Measurements from ENCODE around the gene TDRD5.
A peak's percentile ranks its signal among the peaks of the same experiment; 100 is the strongest.
"Not testable (repeated sequence)": the region's sequence is repeated elsewhere in the genome, so short reads cannot be mapped to it uniquely, and the experiment has no call there.

TDRD5 gene

DNA sequence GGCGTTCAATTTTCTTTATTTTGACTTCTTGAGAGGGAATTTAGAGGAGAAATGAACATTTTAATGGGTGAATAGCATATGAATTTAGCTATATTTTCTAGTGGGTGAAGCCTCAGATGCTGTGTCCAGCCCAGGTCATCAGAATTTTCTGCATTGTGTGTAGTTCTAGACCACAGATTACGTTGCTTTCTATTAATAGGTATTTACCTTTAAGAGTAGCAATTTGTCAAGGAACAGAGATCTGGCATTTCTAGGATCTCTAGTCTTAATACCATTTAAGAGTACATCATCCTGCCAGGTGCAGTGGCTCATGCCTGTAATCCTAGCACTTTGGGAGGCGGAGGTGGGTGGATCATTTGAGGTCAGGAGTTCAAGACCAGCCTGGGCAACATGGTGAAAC is 20.7 kb downstream of the TDRD5 start:
- no peak for FAIRE-seq

DNA sequence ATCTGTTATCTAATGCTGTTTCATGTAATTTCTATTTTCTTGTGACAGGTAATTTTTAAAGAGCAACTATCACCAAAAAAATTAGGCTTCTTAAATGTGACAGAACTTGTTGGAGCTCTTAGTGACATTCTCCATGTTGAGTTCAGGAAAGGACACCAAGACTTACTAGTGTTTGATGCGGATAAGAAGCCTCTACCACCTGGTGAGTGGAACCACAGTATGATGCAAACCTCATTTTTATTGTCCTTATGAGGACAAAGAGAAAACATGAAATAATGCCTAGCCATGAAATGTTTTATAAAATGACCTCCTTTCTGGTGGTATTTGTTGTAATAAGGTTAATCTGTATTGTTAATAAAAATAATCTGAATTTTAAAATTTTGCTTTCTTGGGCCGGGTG is 39.1 kb downstream of the TDRD5 start:
- FAIRE-seq: no peak

DNA sequence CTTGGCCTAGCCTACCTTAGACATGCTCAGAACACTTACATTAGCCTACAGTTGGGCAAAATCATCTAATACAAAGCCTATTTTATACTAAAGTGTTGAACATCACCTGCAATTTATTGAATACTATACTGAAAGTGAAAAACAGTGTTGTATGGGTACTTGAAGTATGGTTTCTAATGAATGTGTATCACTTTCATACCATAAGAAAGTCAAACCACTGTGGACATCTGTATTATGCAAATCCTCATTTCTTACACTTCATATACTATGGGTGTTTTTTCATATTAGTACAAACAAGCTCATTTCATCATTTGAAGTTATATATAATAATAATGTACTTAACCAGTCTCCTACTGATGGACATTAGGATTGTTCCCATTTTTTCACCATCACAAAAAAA is 41.2 kb downstream of the TDRD5 start:
- no peak for FAIRE-seq

DNA sequence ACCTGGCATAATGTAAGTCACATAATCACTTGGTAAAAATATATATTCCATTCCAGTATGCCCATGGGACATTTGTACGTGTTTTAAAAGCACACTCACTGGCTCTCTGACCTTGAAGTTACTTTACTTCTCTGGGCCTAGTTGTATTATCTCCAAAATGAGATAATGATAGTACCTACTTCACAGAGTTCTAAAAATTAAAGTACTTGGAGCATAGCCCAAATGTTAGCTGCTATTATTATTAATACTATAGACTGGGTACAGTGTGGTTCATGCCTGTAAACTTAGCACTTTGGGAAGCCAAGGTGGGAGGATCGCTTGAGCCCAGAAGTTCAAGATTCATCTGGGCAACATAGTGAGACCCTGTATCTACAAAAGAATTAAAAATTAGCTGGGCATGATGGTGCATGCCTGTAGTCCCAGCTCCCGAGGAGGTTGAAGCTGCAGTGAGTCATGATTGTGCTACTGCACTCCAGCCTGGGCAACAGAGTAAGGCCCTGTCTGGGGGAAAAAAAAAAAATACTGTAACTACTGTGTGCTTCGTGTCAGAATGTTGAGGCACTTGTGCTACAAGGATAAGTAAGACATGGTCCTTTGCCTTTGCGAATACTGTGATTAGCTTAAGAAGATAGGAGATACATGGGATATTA is 45.7 kb downstream of the TDRD5 start:
- no peak for FAIRE-seq

DNA sequence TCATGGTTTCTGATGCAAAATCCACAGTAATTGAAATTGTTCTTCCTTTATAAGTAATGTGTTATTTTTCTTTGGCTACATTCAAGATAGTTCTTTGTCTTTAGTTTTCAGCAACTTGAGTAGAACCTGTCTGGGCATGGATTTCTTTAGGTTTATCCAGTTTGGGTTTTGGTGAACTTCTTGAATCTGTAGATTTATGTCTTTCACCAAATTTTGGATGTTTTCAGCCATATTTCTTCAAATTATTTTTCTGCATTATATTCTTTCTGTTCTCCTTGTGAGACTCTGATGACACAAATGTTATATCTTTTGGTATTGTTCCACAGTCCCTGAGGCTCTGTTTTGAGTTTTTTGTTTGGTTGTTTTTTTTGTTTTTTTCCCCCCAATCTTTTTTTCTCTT is 69.4 kb downstream of the TDRD5 start:
- FAIRE-seq: no peak

DNA sequence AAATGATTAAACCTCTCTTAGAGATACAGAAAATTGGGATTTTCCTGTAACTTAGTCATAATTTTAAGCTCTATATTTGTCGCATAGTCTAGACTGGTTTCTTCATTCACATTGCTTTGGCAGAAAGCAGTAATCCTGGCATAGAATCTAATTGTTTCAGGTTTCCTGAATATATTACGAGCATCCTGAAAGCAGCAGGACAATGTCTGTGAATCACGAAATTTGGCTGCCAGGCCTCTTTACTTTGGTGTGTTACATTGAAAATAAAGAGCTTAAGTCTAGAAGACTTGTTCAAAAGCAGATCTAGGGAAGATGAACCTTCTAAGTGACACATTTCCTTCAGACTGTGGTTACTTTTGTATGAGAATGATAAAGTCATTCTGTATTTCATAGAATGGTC is 72.2 kb downstream of the TDRD5 start:
- FAIRE-seq: no peak

DNA sequence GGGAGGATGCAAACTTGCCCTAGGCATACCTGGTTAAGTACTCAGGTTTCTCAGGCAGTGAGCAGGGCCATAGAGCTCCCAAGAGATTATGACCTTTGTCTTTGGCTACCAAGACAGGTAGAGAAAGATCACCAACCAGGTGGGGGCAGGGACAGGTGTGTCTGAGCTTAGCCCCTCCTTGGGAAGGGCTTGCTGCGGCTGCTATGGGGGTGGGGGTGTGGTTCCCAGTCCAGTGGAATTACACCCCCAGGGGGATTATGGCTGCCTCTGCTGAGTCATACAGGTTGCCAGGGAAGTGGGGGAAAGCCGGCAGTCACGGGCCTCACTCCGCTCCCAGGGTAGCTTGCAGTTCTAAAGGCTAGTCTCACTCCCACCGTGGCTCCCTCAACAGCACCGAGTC is 86.2 kb downstream of the TDRD5 start:
- FAIRE-seq: no peak

DNA sequence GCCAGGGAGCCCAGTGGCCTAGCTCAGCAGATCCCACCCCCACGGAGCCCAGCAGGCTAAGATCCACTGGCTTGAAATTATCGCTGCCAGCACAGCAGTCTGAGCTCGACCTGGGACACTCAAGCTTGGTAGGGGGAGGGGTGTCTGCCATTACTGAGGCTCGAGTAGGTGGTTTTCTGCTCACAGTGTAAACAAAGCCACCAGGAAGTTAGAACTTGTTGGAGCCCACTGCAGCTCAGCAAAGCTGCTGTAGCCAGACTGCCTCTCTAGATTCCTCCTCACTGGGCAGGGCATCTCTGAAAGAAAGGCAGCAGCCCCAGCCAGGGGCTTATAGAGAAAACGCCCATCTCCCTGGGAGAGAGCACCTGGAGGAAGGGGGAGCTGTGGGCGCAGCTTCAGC is 102.9 kb downstream of the TDRD5 start:
- not testable (repeated sequence) for FAIRE-seq

DNA sequence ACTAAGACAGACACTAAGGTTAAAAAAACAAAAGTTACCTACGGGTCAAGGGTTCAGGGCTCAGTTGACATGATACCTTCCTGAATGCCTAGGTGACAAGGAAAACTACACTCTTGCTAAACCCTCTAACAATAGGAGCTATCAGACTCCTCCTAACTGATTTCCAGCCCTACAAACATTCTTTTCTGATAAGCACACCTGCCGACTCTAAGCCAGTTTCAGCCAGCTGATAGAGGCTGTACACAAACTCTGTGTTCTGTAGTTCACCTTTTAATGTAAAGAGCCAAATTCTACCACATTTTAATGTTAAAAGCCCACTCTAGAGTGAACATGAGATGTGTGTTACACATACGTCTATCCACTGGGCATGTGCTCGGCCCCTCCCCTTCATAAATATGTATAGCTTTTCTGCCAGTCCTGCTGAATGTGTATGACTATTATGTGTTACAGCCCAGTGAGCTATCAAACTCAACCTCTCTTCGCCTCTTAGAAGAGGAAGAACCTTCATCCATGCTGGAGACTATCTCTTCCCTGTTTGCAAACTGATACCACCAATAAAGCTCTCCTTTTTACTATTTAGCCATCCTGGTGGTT is 111.4 kb downstream of the TDRD5 start:
- FAIRE-seq: no peak

DNA sequence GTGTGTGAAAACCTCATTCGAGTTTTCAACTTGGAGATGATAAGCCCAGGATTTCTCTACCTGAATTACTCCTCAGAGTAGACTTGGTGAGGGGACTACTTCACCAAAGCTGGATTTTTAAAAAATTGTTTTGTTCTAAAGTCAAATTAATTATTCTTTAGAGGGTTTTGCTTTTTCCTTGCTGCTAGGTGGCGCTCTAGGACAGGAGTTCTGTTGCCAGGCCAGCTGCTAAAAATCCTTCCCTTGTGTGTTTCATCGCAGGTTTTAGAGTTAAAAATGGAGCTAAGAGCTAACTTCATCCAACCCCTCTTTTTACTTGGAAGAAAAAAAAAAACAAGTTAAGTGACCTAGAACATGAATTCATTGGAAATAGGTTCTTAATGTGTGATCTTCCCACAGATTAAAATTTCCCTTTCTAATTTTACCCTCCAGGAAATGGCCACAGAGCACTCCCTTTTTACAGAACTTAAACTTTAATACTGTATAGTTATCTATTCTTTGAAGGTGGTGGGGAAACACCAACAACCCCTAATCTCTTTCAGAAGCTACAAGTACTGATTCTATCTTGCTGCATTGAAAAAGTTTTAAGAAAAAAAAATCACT is 114.8 kb downstream of the TDRD5 start:
- peak; percentile 97 for FAIRE-seq

DNA sequence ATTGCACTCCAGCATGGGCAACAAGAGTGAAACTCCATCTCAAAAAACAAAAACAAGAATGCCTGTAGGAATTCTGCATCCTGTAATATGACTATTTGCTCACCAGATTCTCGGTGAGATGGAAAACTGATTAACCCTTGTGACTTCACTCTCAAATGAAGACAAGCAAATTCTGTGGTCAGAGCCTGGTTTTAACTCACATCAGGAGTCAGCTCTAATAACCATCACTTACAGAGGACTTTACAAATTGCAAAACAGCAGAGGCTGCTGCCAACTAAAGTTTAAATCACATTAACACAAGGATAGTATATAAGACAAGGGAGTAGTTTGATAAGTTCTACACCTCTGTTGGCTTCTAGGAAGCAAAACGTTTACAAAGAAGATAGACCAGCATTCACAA is 115.8 kb downstream of the TDRD5 start:
- FAIRE-seq: peak; percentile 19

DNA sequence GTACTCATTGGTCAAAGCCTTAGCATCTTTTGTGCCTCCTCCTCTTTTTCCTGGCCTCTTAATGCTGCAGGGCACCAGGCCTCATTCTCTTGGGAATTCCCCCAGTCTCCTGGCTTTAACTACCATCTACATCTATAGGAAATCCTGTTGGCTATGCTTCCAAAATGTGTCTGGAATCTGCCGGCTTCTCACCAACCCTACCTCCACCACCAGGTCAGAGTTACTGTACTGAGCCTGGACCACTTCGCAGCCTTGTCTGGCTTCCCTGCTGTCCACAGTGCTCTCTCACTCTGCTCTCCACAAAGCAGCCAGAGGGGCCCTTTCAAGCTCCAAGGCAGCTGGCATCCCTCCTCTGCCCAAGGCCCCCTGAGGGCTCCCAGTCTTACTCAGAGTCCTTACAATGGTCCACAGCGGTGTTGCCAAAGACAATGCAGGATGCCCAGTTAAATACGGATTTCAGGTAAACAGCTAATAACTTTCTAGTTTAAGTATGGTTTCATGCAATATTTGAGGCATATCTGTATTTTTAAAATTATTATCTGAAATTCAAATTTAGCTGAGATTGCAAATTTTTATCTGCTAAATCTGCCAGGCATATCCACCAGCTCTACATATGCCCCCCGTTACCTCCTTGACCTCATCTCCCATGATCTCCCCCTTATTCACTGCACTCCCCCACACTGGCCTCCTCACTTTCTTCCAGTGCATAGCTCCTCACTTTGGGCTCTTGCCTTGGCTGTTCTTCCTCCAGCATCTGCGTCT is 117.0 kb downstream of the TDRD5 start:
- no peak for FAIRE-seq

DNA sequence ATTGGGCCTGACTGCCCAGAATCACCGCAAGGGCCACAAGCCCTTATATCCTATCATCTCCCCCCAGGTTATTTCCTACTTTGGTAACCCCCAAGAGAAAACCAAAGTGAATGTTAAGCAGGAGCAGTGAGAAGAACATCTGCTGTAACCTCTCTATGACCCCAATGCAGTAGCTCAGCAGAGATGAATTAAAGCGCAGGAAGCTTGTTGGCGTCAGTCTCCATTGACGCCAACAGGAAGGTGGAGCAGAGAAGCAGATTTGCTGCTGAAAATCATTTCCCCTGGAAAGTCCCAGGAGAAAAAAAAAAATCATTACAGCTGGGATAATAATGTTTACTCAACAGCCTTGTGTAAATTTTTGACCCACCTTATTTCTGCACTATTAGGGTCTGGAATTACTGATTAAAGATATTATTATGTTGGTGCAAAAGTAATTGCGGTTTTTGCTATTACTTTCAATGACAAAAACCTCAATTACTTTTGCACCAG is 118.3 kb downstream of the TDRD5 start:
- no peak for FAIRE-seq

DNA sequence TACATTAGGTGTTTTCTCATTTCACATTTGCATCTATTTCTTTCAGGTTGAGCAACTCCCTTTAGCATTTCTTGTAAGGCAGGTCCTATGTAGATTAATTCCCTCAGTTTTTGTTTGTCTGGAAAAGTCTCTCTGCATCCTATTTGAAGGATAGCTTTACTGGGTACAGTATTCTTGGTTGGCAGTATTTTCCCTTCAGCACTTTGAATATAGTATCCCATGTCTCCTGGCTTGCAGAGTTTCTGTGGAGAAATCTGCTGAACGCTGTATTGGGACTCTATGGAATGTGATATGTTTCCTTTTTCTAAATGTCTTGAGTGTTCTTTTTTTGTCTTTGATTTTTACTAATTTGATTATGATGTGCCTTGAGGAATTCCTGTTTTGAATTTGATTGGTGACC is 122.5 kb downstream of the TDRD5 start:
- FAIRE-seq: no peak

DNA sequence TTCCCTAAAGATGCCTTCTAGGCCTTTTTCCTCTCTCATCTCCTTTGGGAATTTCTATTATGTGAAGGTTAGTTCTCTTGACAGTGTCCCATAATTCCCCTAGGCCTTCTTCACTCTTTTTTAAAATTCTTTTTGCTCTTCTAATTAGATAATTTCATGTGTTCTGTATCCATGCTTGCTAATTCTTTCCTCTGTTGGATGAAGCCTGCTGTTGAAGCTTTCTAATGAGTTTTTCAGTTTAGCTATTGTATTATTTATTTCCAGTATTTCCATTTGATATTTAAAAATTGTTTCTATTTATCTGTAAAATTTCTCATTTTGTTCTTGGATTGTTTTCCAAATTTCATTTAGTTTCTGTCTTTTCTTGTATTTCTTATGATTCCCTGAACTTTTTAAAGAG is 123.0 kb downstream of the TDRD5 start:
- FAIRE-seq: peak; percentile 84

DNA sequence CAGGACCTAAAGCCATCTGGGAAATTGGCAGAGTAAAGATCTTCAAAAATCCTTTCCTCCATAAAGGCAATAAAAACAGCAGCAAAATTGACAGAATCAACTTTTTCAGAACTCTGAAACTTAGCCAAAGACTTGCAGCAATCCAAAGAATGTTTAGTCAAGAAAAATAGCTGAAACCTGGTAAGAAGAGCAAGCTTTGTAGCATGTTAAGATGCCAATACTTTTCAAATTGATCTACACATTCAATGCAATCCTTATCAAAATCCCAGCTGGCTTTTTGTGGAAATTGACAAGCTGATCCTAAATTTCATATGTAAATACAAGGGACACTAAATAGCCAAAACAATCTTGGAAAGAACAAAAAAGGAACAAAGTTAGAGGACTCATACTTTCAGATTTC is 127.6 kb downstream of the TDRD5 start:
- FAIRE-seq: no peak

DNA sequence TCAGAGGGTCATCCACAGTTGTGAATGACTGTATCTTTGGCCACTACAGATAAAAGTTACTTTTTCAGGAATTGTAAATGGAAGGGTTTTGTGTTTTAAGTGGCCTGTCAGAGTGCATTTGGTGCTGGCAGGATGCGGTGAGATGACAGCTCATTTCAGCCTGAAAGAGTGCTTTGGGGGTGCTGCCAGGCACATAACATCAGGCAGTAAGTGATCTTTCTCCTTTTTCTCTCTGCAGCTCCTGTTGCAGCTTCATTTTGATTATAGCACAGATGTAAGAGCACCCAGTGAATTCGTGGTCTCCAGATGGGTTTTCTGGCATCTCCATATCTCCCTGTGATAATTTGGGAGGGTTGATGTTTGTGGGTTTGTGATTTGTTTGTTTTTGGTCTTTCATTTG is 136.6 kb downstream of the TDRD5 start:
- FAIRE-seq: no peak

DNA sequence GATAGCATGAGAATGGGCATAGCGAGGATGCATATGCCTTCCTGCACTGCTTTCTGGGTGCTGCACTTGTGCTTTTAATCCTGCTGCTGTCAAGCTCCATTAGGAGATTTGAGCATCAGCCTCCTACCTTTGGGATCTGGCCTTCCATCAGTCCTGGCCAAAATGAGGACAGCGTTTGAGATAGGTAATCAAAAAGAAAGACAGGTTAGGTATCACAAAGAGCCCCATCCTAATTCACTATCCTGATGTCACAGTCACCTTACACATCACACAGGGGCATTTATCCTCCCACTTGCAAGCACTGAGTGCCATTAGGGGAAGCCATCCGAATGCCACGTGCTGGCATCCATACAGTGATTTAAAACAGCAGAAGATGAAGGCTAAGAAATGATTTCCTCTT is 138.2 kb downstream of the TDRD5 start:
- no peak for FAIRE-seq

DNA sequence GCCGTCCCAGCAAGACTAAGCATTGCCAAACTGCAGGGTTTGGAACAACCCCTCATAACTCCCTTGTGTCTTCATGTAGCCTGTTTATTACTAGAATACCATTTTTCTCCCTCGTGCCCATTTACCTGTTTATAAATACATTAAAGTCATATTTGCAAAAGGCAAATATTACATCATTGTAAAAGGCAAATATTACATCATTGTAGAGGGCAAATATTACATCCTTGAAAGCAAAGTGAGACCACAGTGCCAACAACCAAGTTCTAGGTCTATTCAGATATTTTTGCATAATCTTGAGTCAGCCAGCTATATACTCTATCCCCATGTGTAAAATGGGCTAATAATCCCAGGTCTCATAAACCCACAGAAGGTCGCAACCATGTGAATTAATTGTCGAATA is 140.0 kb downstream of the TDRD5 start:
- no peak for FAIRE-seq
